Hippocampal formation (tissue), 2 donors: Measurements from ENCODE around the gene AMZ1.

Experiments
- DNase-seq, 2 donors: peaks; one replicate each; lab custom pipeline; 2025; lab: John Stamatoyannopoulos, UW

Gene AMZ1

GRCh38 chr7:2687881-2688318, at the start of gene AMZ1:
AMZ1 (plus strand) TSS chr7:2688202; CDS start chr7:2700452, 12,250 bp downstream.
- DNase-seq = no peak

GRCh38 chr7:2638224-2638991, 49.6 kb upstream of the AMZ1 start:
- no peak for DNase-seq

GRCh38 chr7:2639181-2639681, 48.8 kb upstream of the AMZ1 start:
- peak in 1 of 2 donors; percentile 26 for DNase-seq

- DNase-seq = no peak
Observed at GRCh38 chr7:2639695-2640481, 48.1 kb upstream of the AMZ1 start.

GRCh38 chr7:2640482-2640830, 47.5 kb upstream of the AMZ1 start:
- DNase-seq = no peak

GRCh38 chr7:2640846-2641316, 47.1 kb upstream of the AMZ1 start:
- DNase-seq = no peak

GRCh38 chr7:2641406-2642393, 46.3 kb upstream of the AMZ1 start:
- DNase-seq = peak; percentile 64 to 84

- DNase-seq = no peak
Observed at GRCh38 chr7:2643386-2644219, 44.4 kb upstream of the AMZ1 start.

- no peak for DNase-seq
Observed at GRCh38 chr7:2644220-2644561, 43.8 kb upstream of the AMZ1 start.

GRCh38 chr7:2644562-2645273, 43.3 kb upstream of the AMZ1 start:
- no peak for DNase-seq

GRCh38 chr7:2645274-2645868, 42.6 kb upstream of the AMZ1 start:
- DNase-seq = no peak

- DNase-seq = no peak
Observed at GRCh38 chr7:2646336-2646679, 41.7 kb upstream of the AMZ1 start.

GRCh38 chr7:2646680-2647571, 41.1 kb upstream of the AMZ1 start:
- no peak for DNase-seq

- no peak for DNase-seq
Observed at GRCh38 chr7:2647594-2648172, 40.3 kb upstream of the AMZ1 start.

- no peak for DNase-seq
Observed at GRCh38 chr7:2649139-2649838, 38.7 kb upstream of the AMZ1 start.

- no peak for DNase-seq
Observed at GRCh38 chr7:2649991-2650390, 38.0 kb upstream of the AMZ1 start.

- no peak for DNase-seq
Observed at GRCh38 chr7:2650451-2650850, 37.6 kb upstream of the AMZ1 start.

GRCh38 chr7:2651336-2651735, 36.7 kb upstream of the AMZ1 start:
- DNase-seq = no peak
